Epithelial cell of esophagus (primary cell): Measurements from ENCODE around the gene ANKS1B.

Source experiments
- DNase-seq: peaks from one replicate; pipeline ENCODE4 v3.0.0; 2010; ENCODE audit warnings: low read depth
- H3K4me3 ChIP-seq: 2 replicates; pipeline ENCODE4 v1.5.1; 2011; ENCODE audit warnings: mild to moderate bottlenecking, low read length, control low read depth
- TF ChIP-seq, protein P1 (sequence below): IDR thresholded peaks from 2 replicates; pipeline ENCODE4 v1.5.1; 2011; ENCODE audit warnings: low read depth, mild to moderate bottlenecking, low read length, control low read depth, inconsistent platforms; ENCODE audit not compliant: insufficient read depth; ENCODE audit errors: missing control alignments

ANKS1B gene

DNA sequence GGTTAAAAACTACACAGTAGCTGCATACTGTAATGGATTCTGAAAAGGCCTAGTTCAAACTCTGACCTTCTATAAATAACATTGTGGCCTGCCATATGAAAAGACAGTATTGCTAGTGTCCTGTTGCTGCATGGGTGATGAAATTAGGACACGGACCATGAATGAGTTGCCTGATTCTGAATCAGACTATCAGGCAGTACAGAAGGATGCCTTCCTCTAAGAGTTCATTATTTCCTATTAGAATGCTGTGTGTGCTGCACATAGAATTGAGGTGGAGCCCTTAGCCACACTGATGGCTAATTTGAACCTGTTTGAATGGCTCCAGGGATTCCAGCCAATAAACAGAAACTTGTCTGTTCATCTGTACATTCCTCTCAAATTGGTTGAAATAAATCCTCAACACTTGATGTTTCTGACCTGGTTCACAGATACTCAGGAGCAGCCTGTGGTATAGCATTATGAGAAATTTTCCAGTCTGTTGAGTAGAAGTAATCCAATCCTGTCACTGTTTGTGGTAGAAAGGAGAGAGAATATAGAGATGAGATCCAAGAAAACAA lies 856.4 kb downstream of the ANKS1B start:
- TF ChIP-seq, protein P1, sequence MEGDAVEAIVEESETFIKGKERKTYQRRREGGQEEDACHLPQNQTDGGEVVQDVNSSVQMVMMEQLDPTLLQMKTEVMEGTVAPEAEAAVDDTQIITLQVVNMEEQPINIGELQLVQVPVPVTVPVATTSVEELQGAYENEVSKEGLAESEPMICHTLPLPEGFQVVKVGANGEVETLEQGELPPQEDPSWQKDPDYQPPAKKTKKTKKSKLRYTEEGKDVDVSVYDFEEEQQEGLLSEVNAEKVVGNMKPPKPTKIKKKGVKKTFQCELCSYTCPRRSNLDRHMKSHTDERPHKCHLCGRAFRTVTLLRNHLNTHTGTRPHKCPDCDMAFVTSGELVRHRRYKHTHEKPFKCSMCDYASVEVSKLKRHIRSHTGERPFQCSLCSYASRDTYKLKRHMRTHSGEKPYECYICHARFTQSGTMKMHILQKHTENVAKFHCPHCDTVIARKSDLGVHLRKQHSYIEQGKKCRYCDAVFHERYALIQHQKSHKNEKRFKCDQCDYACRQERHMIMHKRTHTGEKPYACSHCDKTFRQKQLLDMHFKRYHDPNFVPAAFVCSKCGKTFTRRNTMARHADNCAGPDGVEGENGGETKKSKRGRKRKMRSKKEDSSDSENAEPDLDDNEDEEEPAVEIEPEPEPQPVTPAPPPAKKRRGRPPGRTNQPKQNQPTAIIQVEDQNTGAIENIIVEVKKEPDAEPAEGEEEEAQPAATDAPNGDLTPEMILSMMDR = no peak
- no peak overlapping the region for H3K4me3 ChIP-seq
- DNase-seq = no peak

DNA sequence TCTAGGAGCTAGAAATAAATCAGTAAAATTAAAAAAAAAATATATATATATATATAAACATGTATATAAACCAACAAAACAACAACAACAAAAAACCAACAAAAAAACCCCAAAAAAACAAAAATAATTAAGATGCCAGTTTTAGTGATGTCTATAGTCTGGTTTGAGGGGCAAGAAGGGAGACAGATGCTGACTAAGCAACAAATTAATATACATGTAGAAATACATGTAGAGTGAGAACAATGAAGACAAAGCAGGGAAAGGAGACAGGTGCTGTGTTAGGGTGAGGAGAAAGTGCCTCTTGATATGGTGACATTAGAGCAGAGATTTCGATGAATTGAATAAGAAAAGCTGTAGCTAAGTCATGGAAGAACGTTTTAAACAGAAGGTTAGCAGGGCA lies 861.8 kb downstream of the ANKS1B start:
- no peak for DNase-seq
- H3K4me3 ChIP-seq = no peak overlapping the region
- TF ChIP-seq, protein P1 = no peak

DNA sequence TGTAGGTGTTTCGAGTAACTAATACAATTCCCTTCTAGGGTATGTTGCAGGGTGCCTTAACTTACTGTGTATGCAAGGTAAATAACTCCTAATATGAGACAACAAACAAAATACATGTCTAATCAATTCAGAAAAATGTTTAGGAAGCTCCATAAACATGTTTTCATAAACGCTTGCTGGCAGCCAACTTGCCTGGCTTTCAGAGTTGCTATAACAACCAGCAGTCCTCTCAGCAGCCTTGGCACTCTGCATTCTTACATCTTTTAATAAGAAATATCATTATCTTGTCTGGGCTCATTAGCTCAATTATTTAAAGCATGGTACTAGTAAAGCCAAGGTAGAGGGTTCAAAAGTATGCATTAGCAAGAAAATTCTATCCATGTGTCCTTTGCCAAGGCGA lies 862.2 kb downstream of the ANKS1B start:
- no peak for DNase-seq
- TF ChIP-seq, protein P1 = no peak
- H3K4me3 ChIP-seq = no peak overlapping the region

DNA sequence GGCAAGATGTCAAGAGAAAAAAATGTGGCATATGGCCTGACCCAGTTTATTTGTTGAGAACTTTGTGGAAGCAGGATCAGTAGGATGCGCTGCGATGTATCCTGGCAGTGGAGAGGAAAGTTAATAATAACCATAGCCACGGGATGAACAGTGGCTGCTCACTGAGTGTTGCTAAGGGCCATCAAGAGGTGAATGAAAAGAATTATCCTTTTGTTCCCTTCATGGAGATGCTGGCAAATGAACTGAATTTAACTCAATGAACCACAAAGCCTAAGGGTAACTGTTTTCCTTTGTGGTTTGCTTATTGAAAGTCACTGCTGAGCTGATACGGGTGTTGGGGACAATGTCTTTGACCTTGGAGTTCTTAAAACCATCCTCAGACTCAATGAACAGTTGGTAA lies 863.2 kb downstream of the ANKS1B start:
- no peak for DNase-seq
- H3K4me3 ChIP-seq = no peak overlapping the region
- TF ChIP-seq, protein P1 = no peak

DNA sequence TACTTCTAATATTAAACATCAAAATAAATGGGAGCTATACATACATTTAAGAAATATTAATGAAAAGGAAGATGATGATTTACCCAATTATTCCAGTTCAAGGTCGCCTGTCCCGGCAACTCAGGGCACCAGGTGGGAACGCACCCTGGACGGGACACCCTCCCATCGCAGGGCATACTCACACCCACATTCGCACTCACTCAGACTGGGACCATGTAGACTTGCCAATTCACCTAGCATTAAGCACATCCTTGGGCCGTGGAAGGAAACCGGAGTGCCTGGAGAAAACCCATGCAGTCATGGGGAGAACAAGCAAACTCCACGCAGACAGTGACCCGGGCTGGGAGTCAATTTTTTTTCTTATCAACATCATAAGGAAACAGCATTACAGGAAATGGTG lies 864.8 kb downstream of the ANKS1B start:
- H3K4me3 ChIP-seq = no peak overlapping the region
- TF ChIP-seq, protein P1 = no peak
- DNase-seq = no peak

DNA sequence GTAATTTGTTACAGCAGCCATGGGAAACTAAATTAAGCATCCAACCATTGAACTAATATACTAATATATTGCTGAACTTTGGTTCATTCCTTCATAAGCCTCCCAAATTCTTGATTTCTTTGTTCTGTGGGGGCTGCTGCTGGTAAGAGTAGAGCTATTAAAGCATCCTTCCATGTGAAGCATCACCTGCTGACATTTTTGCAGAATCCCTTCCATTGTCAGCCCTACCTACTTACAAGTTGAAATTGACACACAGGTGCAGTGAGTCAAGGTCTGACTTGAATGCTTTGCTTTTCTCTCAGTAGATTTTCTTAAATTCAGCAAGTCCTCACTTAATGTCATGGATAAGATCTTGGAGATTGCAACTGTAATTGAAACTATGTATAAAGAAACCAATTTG lies 865.3 kb downstream of the ANKS1B start:
- DNase-seq = no peak
- no peak overlapping the region for H3K4me3 ChIP-seq
- TF ChIP-seq, protein P1 = no peak

DNA sequence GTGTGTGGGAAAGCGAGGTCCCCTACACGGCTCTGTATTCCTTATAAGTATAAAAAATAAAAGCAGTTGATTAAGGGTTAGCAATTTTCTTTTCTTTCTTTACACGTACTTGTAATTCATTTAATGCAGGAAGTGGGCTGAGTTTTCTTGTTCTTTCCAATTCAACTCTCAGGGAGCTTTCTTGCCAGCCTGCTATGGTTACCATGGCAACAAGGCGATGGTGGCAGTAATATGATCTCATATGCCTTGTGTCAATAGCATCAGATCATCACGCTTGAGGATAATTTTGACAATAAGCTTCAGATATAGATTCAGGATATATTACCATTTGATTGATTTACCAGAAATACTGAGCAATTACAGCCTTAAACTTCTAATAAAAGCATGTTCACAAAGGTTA lies 873.1 kb downstream of the ANKS1B start:
- no peak overlapping the region for H3K4me3 ChIP-seq
- no peak for DNase-seq
- TF ChIP-seq, protein P1 = no peak
